Activated CD8-positive, alpha-beta memory T cell treated with anti-CD3 and anti-CD28 coated beads, Interleukin-2, amount 50 U/mL, for 24 hours (primary cell): Measurements from ENCODE around the gene XIRP2.

Source experiments
- DNase-seq: peaks from one replicate; pipeline ENCODE4 v3.0.0-alpha.2; 2020; ENCODE audit errors: extremely low read depth

The XIRP2 gene

GRCh38 chr2:167134381-167135072, 246.2 kb downstream of the XIRP2 start:
- no peak for DNase-seq

DNA sequence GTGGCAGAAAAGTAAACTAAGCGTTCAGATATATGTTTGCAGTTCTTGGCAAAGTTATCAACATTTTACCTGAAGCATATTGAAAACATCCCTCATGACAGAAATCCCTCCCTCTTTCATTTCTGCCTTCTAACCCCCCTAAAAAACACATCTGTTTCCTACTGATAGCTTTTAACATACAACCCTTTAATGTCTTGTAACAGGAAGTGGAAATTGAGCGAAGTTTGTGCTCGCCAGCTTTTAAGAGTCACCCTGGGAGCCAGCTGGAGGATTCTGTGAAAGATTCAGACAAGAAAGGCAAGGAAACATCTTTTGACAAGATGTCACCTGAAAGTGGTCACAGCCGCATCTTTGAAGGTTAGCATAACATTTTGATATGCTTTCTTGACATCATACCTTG, 247.4 kb downstream of the XIRP2 start:
- no peak for DNase-seq

DNA sequence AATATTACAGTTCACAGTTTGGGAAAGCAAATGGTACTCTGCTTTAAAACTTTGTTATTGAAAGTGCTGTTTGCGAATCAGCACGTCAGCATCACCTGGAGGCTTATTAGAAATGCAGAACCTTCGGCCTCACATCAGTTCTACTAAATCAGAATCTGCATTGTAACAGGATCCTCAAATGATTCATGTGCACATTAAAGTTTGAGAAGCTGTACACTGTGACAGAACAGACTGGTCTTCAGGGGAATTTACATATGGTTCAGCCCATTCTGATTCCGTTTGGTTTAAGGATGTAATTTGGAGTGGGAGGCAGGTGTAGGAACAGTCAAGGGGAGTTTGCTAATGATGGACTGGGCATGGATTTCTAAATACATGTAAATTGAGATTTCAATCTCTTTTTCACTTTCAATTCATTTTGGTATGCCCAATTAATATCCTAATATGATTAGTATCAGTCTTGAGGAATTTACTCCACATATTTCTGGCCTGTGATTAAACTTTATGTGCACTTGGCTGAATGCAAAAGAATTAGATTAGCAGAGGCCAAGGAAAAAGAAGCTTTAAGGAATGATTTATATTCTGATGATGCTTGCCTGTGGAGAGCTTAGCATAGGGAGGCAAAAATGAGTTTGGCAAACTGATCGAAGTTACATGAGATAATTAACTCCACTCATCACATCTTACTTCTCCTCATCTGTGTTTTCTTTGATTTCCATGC, 248.8 kb downstream of the XIRP2 start:
- DNase-seq: no peak

GRCh38 chr2:167140330-167140729, 252.1 kb downstream of the XIRP2 start:
- DNase-seq: no peak

- no peak for DNase-seq
Measured at GRCh38 chr2:167140767-167141166, 252.5 kb downstream of the XIRP2 start.

DNA sequence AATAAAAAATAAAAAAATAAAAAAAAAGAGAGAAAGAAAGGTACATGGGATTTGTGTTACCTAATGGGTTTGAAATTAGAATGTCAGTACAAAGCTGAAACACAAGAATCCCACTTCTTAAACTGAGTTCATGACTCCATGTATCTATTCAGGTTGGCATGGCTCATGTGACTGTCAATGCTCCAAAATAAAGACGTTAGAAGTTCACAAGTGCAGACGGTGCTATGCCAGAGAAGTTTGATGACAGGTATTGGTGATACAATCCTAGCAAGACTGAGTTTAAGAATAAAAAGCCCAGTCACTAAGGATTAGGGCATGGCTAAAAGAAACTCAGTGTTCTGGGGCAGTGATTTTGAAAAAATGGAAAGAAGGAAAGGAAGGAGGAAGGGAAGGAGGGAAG, 254.3 kb downstream of the XIRP2 start:
- DNase-seq: no peak

DNA sequence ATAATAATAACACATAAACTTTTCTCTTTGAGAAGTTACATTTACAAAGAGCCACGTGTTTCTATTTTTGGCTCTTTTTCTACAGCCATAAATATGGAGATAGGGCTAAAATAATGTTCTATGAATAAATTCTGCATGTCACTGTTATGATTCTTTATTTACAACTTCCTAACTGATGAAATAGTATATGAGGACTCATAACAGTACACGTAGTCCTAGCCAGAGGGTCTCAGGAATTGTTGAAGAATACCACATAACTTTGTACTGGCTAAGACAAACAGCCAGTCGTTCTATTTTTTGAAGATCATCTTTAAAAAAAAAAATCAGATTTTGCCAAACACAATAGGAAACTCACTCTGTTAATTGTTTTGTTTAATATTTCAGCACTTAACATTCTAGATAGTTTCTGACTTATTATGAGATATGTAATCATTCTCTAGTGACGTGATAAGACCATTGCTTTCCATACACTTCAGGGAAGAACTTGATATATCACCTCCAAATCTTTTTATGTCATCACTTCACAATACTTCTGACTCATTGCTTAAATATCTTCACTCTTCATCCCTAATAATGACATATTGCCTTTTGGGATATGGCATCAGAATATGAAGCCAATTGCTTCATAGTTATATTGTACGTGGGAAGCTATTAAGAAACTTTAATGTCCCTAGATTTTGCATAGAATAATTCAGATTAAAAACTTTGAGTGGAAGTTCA, 256.1 kb downstream of the XIRP2 start:
- no peak for DNase-seq

GRCh38 chr2:167147271-167147941, 259.1 kb downstream of the XIRP2 start:
- no peak for DNase-seq

GRCh38 chr2:167151894-167152293, 263.6 kb downstream of the XIRP2 start:
- no peak for DNase-seq

- DNase-seq: no peak
Measured at GRCh38 chr2:167157523-167157922, 269.2 kb downstream of the XIRP2 start.

DNA sequence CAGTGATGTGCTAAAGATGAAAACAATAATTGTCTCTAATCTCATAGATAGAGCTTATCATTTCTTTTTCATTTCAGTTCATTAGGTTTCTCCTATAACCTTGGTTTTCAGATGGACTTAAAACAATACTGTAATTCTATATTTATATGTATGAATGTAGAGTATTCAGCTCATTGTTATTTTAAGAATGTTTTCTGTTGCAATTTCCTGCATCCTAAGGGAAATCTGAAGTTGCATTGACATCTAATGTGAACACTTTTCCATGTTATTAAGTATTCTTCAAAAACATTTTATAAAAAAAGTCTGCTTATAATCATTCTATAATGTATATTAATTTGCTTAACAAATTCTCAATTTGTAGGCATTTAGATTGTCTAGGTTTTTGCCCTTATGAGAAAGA, 288.9 kb downstream of the XIRP2 start:
- no peak for DNase-seq

- DNase-seq: no peak
Measured at GRCh38 chr2:167181134-167181533, 292.9 kb downstream of the XIRP2 start.

DNA sequence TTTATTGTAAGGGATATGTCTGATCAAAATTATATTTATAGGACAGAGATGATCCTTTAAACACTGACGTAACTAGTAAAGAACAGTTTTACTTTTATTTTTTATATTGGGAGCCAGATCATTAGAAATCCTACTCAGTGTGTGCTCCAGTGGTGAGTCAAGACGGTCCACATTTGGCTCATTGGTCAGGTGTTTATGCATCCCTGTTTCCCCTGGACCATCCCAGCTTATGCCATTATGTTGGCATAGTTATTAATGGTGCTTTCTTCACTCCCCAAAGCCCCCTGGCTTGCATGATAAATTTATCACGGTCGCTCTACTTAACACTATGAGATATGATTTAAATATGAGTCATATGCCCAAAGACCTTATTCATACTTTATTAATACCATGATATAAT, 293.4 kb downstream of the XIRP2 start:
- no peak for DNase-seq

- no peak for DNase-seq
Measured at GRCh38 chr2:167182403-167182802, 294.1 kb downstream of the XIRP2 start.

DNA sequence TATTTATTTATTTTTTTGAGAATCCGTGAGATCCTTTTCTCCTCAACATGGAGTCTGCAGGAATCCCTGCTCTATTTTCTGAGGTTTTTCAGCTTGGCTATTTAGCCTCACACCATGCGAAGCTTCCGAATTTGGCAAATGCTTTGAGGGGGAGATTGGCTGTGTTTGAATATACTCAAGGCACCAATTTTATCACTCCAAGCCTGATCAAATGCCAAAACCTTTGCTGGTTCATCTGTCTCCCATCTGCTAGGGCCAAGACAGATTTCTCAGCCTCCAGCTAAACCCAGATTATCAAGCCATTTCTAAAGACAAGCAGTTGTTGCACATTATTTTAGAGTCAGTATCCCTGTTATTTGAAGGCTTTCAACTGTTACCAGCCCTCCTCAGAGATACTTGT, 295.7 kb downstream of the XIRP2 start:
- DNase-seq: no peak

DNA sequence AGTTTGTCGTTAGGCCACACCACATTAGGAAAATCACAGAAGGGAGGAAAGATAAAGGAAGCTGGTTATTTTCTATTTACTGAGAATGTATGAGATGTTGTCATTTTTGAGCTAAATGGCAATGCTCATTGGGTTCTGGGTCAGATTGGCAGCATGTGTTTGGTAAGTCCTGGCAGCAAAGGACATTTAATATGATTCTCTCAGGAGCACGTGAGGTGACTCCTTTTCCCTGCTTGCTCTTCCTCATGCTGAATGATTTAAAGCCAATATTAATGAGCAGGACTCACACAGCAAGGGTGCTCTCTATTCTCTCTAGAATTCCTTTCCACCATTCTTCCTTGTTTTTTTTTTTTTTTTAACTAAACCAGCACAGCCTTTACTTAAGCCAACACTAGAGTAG, 298.2 kb downstream of the XIRP2 start:
- DNase-seq: no peak

DNA sequence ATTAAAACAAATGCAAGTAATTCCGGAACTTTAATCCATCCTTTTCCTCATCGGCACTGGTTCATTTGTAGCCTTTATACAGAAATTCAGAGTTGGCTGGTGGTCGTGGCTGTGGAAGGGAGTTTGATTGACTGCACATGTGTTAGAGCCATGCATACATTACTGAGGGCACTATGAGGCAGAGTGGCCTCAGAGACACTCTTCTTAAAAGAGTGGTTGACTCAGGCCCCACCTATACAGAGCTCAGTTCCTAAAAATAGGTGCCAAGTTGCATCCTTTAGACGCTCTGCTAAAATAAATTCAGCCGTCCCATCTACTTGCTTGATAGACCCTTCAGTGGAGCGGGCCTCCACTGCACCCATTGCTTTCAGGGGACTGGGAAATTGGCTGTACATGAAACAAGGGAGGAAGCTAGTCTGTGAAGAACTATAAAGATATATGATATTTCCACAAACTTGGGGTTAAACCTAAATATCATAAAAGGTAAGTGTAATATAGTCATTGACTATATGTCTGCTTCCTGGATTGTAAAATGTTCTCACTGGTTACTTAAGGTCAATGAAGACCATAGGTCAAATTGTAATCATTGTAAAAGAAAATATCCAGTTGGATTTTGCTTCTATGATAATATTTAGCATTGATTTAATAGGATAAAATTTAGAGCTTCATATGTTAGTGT, 298.9 kb downstream of the XIRP2 start:
- no peak for DNase-seq

- DNase-seq: no peak
Measured at GRCh38 chr2:167187978-167188967, 300.0 kb downstream of the XIRP2 start.

DNA sequence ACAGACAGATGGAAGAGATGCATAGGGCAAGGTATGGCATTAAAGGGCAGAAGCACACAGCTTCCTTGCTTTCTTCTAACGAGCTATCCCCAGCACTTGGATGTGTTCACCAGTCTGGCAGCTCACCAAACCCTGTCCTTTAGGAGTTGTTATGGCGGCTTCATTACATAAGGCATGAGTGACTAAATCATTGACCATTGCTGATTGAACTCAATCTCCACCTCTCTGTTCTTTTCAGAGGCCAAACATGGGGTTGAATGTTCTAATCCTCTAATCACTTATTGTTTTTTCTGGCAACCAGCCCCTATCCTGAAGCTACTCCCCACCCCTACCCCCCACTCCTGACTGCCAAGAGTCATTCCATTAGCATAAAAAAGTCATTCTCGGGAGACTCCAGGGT, 301.8 kb downstream of the XIRP2 start:
- no peak for DNase-seq

GRCh38 chr2:167191588-167191987, 303.3 kb downstream of the XIRP2 start:
- DNase-seq: no peak

DNA sequence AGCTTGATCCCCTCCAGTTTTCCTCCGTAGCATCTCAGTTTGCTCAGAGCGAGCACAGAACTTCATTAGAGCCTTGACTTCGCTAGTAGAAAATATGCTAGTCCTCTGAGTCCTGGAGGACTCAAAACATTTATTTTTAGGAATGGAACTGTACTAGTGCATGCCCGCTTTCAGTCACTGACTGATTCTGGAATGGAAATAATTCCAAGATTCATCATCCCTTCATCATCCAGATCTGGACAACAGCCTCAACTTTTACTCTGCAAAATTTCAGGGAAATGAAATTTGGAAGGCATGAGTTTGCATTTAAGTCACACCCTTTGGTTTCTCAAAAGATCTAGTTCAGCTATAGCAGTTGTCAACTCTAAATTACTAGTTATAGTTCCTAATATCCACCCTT, 304.6 kb downstream of the XIRP2 start:
- no peak for DNase-seq
